SHP77 (cell line): ENCODE measurements around the gene CYTH4.
"Not testable (repeated sequence)": the region's sequence is repeated elsewhere in the genome, so short reads cannot be mapped to it uniquely, and the experiment has no call there.

Experiments
- DNase-seq, 2 experiments: peaks; one replicate each; lab custom pipeline; 2025; lab: John Stamatoyannopoulos, UW

Gene CYTH4

GRCh38 chr22:37282385-37282677 lies at the start of gene CYTH4:
TSS of gene CYTH4 (plus strand) at chr22:37282508. CDS start at chr22:37282570, 62 bp downstream.
- DNase-seq = peak in 1 of 2 experiments; percentile 18

- DNase-seq = not testable (repeated sequence)
Measured at GRCh38 chr22:37233371-37233750, 48.9 kb upstream of the CYTH4 start.

- no peak for DNase-seq
Measured at GRCh38 chr22:37233751-37234631, 48.3 kb upstream of the CYTH4 start.

GRCh38 chr22:37234736-37235711 lies 47.3 kb upstream of the CYTH4 start:
- DNase-seq = no peak

GRCh38 chr22:37235897-37236607 lies 46.3 kb upstream of the CYTH4 start:
- no peak for DNase-seq

GRCh38 chr22:37237371-37238268 lies 44.7 kb upstream of the CYTH4 start:
- DNase-seq = no peak

- no peak for DNase-seq
Measured at GRCh38 chr22:37239336-37240239, 42.7 kb upstream of the CYTH4 start.

GRCh38 chr22:37240240-37240940 lies 41.9 kb upstream of the CYTH4 start:
- DNase-seq = no peak

GRCh38 chr22:37240941-37241320 lies 41.4 kb upstream of the CYTH4 start:
- DNase-seq = no peak

GRCh38 chr22:37241351-37242142 lies 40.8 kb upstream of the CYTH4 start:
- DNase-seq = no peak

- no peak for DNase-seq
Measured at GRCh38 chr22:37242395-37242918, 39.9 kb upstream of the CYTH4 start.

- DNase-seq = no peak
Measured at GRCh38 chr22:37243402-37244113, 38.8 kb upstream of the CYTH4 start.

GRCh38 chr22:37244114-37244921 lies 38.0 kb upstream of the CYTH4 start, which contains the start of gene RAC2:
TSS of gene RAC2 (minus strand) at chr22:37244269. CDS start at chr22:37244148, 121 bp downstream.
- no peak for DNase-seq

- DNase-seq = no peak
Measured at GRCh38 chr22:37244922-37245722, 37.2 kb upstream of the CYTH4 start.

GRCh38 chr22:37245740-37246139 lies 36.6 kb upstream of the CYTH4 start:
- no peak for DNase-seq

- DNase-seq = no peak
Measured at GRCh38 chr22:37248251-37248650, 34.1 kb upstream of the CYTH4 start.
